UCSD-AML1 (cell line): Measurements from ENCODE around the gene INHA.

Experiments
- DNase-seq: peaks from one replicate; lab custom pipeline; 2025; ENCODE audit not compliant: unreplicated experiment; lab: John Stamatoyannopoulos, UW

The INHA gene

GRCh38 chr2:219571311-219572236 is 536 bp upstream of the INHA start, which contains the start of gene OBSL1:
Gene OBSL1, minus strand, starts transcription at chr2:219571539. Its CDS starts 307 bp downstream, at chr2:219571232.
- DNase-seq, result peak; percentile 80

GRCh38 chr2:219573166-219573565 is 1.1 kb downstream of the INHA start:
- DNase-seq, result no peak

GRCh38 chr2:219574484-219575311 is 2.6 kb downstream of the INHA start:
- DNase-seq, result no peak

- DNase-seq, result no peak
Observed at GRCh38 chr2:219575566-219576504, 3.7 kb downstream of the INHA start.

DNA sequence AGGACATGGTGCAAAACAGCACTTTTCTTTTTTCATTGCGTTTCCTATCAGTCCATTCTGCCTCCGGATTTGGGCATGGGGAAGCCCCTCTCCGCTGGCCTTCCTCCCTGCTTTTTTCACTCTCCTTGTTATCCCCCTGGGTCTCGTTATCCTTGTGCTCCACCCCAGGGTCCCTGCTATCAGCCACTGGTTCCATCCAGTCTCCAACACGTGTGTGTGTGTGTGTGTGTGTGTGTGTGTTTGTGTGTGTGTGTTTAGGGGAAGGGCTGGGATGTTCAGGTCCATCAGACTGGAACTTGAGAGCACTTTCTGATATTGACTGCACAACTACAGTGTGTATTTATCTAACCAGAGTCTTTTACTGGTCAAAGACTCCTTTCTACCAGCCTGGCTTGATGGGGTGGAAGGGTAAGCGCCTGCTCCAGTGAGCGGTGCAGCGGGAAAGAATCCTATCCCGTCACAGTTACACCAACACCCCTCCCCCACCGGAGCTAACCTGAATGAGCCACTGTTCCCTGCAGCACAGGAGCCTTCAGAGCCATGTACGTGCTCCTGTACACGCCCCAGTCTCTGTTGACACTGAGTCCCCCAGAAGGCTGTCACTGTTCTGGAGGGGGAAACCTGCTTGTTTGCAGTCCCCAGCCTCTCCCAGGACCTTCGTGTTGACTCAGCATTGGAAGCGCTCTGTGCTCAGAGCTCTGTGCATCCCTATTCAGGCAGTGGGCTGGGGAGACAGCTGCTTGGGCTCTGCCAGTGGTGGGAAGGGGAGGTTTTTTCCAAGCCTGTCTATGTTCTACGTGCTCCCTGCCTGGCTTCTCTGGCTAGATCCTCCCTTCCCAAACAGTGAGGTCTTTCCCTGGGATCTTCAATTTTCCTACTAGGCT is 4.6 kb downstream of the INHA start:
- no peak for DNase-seq

GRCh38 chr2:219578811-219579613 is 6.9 kb downstream of the INHA start:
- DNase-seq, result no peak

DNA sequence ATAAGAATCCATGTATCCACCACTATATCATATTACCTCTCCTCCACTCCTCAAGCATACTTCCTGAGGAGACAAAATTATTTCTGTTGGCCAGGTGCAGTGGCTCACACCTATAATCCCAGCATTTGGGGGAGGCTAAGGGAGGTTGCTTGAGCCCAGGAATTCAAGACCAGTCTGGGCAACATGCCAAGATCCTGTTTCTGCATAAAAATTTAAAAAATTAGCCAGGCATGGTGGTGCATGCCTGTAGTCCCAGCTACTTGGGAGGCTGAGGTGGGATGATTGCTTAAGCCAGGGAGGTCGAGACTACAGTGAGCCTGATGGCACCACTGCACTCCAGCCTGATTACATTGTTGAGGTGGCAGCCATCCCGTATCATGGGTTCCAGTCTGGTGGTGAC is 9.2 kb downstream of the INHA start:
- no peak for DNase-seq

GRCh38 chr2:219591091-219591490 is 19.0 kb downstream of the INHA start:
- DNase-seq, result no peak

DNA sequence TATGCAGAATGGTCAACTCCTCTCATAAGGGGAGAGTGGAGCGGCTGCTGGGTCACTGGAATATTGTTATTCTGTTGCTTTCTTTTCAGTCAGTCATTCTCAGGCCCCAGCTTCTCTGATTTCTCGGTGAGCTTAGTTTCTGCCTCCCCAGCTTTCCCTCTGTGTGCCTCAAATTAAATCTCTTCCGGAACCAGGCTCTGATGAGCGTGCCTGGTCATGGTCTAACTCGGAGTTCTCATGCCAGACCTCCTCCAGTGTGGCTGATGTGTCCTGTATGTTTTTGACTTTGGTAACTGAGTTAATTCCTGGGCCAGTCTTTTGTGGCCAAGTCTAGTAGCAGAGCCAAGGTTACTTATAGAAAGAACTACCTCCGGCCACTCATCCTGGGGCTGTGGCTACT is 20.6 kb downstream of the INHA start:
- no peak for DNase-seq

DNA sequence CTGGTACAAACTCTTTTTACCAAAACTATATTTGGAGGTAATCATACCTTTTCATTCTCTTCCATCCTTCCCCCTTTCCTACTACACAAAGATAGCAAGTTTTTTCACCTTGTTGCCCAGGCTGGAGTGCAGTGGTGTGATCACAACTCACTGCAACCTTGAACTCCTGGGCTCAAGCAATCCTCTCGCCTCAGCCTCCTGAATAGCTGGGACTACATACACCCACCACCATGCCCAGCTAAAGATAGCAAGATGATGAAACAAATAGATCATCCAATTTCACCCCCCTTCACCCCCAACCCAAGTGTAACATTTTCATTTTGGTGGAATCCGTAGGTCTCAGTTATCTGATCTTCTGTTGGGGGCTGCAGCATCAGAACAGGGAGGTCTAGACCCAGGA is 21.0 kb downstream of the INHA start:
- no peak for DNase-seq

DNA sequence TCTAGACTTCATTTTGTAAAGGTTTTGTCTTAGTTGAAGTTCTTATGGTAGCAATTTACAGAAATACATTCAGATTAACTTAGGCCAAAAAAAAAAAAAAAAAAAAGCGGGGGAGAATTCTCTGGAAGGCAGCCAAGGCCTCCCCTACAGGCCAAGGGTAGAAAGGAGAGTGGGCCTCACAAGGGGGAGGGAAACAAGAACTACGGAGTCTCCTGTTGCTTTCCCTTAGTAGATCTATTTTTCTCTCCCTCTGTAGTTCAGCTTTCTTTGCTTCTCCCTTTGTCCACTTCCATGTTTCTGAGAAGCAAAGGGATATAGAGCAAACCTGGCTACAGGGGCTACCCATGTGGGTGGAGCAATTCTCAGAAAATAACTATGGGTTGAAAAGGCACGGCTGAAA is 23.1 kb downstream of the INHA start:
- DNase-seq, result no peak

GRCh38 chr2:219596954-219597551 is 24.9 kb downstream of the INHA start:
- no peak for DNase-seq

- DNase-seq, result peak; percentile 96
Observed at GRCh38 chr2:219597552-219598307, 25.6 kb downstream of the INHA start, which contains the start of gene STK11IP. Gene STK11IP, plus strand, starts transcription at chr2:219597857. Its CDS starts 263 bp downstream, at chr2:219598120.

DNA sequence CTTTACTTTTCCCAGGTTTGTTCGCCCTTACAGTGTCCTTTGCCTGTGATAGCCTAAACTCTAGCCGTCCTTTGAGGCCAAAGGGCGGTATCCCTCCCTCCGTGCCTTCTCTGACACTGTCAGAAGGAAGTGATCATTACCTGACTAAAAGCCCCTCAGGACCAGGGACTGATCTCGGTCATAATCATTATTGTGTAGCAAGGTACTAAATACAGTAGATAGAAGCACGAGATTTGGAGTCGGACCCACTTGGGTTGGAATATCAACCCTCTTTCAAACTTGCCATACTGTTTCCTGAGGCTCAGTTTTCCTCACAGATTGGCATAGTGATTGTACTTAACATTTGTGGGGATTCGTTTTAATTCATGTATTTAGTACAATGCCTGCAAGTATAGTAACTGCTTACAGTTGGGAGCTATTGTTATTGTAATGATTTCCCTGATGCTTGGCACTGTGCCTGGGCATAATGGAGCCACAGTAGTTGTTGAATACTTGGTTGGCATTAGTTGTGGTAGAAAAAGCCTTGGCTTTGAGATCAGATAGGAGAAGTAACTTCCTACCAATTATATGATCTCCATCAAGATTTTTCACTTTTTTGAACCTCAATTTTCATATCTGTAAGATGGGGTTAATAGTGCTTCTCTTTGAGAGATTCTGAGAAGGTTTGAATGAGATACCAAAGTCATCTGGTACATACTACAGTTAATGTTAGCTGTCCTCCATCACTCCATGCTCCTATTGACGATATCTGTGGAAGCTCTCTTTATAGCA is 26.4 kb downstream of the INHA start:
- DNase-seq, result no peak

DNA sequence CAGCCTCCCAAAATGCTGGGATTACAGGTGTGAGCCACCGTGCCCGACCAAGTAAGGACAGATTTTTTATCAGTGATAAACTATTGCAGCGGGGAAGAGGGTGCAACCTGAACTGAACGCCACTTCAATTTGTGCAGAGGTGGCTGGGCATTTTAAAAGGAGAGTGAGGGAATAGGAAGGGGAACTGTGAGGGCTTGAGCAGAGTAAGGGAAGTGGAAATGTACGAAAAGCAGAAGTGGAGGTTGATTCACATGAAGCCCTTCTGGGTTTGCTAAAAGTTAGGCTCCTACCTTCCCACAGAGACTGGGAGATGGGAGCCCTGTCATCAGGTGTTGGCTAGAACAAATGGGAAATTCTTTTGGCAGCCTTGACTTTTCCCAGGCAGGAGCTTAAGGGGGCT is 31.7 kb downstream of the INHA start:
- no peak for DNase-seq

- no peak for DNase-seq
Observed at GRCh38 chr2:219605607-219605954, 33.5 kb downstream of the INHA start.

GRCh38 chr2:219607931-219608330 is 35.8 kb downstream of the INHA start:
- DNase-seq, result no peak
